NOMO-1 (cell line): ENCODE results near the gene COL23A1.
"Not testable (repeated sequence)": the region's sequence is repeated elsewhere in the genome, so short reads cannot be mapped to it uniquely, and the experiment has no call there.

Experiments used
- DNase-seq, 2 experiments: peaks; one replicate each; lab custom pipeline; 2025; ENCODE audit not compliant: unreplicated experiment in 2 of 2; lab: John Stamatoyannopoulos, UW

Gene COL23A1

GRCh38 chr5:178589180-178590140, 733 bp downstream of the COL23A1 start:
- DNase-seq = peak in 1 of 2 experiments; percentile 10

DNA sequence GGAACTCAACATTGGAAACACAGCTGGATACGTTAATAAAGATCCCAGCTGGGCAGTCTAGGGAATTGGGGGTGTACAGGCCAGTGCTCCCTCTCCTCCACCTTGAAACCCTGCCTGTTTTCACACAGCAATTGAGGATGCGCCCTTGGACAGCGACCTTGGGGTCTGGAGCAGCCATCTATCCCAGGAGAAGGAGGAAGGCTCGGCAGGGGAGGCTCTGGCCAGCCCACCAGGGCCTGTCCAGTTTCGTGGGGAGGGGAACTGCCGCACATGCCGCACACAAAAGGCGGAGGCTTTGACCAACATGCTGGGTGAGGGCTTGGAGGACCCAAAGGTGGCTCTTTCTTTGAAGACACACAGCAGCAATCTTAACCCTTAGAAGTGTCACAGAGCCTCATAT, 1.4 kb downstream of the COL23A1 start:
- DNase-seq = peak in 1 of 2 experiments; percentile 9

DNA sequence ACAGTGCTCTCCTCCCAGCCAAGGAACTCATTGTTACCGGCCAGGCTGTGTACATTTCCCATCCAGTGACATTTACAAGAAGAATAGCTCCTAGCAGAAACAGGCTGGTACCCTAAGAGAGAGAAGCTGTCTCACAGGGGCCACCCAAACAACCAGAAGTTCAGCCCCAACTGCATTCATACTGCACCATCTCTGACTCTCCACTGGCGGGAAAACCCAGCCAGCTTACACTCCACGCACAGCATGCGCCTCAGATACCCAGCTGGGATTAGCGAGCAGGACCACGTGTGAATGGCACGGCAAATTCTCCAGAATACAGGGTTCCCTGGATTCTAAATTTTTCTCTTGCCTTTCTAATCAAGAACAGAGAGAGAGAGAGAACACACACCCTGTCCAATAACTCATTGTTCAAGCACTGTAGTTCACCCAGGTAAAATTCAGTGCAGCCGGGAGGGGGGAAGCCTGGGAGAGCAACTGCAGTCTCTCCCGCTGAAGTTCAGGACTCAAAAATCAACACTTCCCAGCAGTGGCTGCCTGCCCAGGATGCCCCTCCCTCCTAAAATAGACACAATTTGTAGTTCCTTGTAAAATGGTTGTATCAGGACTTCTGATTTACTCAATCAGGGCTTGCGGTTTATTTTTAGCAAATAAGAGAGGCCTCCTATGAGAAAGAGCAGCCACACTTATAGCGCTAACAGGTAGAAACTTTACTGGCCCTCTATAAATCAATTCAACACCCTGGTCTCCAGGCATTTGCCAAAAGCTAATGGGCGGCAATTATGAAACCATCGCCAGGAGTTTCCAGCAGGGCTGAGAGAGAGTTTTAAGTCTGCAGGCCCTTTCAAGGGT, 2.2 kb downstream of the COL23A1 start:
- DNase-seq = peak; percentile 43 to 46

DNA sequence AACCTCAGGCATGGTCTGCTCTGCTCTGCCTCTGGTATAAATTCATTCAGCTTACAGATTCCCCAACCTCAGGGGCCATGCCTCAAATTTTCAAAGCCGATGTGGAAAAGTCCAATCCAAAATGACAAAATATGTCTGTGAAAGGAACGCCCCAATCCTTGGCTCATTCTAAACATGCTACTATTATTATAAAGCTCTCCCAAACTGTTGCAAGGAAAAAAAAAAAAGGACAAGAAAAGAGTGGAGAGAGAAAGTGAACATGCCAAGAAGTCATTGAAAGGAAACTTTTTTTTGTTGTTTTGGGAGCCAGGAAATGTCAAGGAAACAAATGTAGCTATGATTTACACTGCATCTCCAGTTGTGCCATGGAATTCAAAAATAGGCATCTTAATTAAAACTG, 3.8 kb downstream of the COL23A1 start:
- no peak for DNase-seq

GRCh38 chr5:178585421-178585820, 4.8 kb downstream of the COL23A1 start:
- DNase-seq = not testable (repeated sequence)

DNA sequence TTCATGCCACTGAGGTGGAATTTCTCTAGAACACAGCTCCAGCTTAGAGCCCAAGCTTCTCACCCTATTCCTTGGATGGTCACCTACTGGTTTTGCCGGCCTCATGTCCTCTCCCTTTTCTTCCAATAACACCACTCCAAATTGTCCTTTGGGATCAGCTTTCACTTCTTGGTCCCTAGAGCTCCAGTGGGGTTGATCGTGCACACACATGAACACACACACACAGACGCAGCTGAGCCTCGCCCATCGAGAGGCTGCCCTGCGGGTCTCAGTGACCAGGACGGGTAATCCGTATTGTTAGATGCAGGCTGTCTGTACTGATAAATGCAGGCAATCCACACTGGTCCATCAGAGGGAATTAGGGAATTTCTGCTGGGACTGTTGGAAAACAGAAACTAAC, 6.9 kb downstream of the COL23A1 start:
- DNase-seq = no peak

DNA sequence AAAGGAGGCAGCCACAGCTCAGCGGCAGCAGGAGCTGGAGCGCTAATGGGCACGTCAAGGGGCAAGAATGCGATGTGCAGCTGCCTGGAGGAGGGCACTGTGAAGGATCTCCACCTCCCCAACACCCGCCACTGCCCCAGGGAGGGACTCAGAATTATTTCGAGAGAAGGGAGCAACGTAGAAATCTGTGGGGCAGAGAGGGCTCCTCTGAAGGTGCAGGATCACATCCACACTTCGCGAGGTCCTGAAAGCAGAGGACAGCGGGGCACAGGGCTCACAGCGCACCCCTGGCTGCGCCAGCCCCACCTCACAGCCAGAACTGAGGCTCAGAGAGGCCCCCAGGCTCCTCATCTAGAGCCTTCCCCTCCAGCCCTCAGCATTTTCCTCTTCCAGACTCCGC, 7.9 kb downstream of the COL23A1 start:
- DNase-seq = no peak

DNA sequence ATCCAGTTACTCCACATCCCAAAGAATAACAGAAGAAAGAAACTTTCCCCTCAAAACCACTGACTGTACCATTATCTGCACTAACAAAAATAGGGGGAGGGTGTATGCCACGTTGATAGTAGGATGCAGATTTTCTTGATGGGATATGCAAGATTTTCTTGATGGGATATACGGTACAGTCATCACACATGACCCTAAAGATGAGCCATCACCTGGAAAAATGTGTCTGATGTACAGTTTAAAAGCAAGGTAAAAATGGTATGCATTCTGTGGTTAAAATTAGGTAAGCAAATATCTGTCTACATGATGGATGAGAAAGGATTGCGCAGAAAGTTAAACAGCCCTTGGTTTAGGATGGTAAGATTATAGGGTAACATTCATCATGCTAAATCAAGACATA, 8.6 kb downstream of the COL23A1 start:
- DNase-seq = no peak

DNA sequence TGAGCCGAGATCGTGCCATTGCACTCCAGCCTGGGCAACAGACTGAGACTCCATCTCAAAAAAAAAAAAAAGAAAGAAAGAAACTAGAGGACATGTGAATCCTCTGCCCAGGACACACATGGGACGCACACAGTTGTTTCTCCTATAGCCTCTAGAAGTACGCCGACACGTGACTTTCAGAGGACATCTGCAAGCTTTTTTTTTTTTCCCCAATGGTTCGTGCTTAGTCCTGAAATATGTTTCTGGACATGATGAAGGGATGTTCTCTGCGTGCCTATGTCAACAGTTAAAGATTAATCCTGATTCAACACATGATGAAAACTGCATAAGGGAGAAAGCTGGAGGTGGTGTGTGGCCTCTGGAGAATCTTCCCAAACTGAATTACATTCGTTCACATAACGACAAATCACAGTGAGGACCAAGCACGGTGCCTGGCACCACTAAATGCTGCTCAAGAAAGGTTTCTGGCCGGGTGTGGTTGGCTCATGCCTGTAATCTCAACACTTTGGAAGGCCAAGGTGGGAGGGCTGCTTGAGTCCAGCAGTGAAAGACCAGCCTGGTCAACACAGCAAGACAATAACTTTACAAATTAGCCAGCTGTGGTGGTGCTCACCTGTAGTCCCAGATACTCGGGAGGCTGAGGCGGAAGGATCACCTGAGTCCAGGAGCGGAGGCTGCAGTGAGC, 9.8 kb downstream of the COL23A1 start:
- no peak for DNase-seq

DNA sequence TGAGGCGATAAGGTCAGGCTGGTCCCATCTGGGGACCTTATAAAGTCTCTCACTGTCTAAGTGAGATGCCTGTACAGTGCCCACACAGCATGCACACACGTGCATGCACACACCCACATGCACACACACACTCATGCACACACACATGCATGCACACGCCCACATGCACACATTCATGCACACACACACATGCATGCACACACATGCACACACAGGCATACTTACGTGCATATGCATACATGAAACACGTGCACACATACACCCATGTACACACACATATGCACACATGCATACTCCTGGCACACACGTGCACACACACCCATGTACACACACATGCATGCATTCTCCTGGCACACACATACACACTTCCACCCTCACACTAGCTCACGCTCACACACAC, 12.2 kb downstream of the COL23A1 start:
- no peak for DNase-seq

- DNase-seq = no peak
These were observed 12.8 kb downstream of the COL23A1 start for GRCh38 chr5:178577376-178577839.

- DNase-seq = no peak
These were observed 13.4 kb downstream of the COL23A1 start for GRCh38 chr5:178576591-178577351.

- no peak for DNase-seq
These were observed 17.0 kb downstream of the COL23A1 start for GRCh38 chr5:178573216-178573615.

GRCh38 chr5:178572617-178573016, 17.6 kb downstream of the COL23A1 start:
- no peak for DNase-seq

GRCh38 chr5:178569485-178569884, 20.7 kb downstream of the COL23A1 start:
- DNase-seq = no peak

- DNase-seq = no peak
These were observed 25.2 kb downstream of the COL23A1 start for GRCh38 chr5:178564811-178565550.

- DNase-seq = no peak
These were observed 25.8 kb downstream of the COL23A1 start for GRCh38 chr5:178564397-178564796.

GRCh38 chr5:178563621-178564020, 26.6 kb downstream of the COL23A1 start:
- DNase-seq = no peak

GRCh38 chr5:178561746-178562264, 28.4 kb downstream of the COL23A1 start:
- DNase-seq = no peak
